ENCODE data around the gene PLET1. TPM values are rescaled to one million over a fixed set of nuclear protein-coding genes. Genes with fewer than 3 reads are reported as not detected.

Gene PLET1
- total RNA-seq, 1 donor from 2014 or later, result not detected

DNA sequence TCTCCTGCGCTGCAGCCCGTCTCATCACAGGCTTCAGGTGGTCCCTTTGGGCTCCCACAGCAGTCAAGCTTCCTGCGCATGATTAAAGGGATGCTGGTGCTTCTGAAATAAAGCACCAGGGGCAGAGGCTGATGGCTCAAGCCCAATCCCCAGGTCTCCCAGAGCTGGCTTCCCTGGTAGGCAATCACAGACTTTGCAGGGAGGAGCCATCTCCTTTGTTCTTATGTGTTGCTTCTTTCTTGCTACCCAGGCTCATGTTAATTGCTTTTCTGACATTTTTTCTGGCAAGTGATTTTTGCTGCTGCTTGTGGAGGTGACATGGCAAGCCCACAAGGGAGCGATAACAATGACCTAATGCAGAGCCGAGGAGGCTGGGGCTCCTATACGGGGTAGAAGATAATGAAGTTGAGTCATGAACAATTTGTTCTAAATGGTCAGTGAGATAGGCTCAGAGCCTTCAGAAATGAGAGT lies 25.2 kb upstream of the PLET1 start:
- DNase-seq (ENCODE audit: low spot score), result no peak
- no peak overlapping the region for H3K4me3 Mint-ChIP-seq (ENCODE audit: unreplicated experiment)

GRCh38 chr11:112281726-112282125 lies 21.1 kb upstream of the PLET1 start:
- H3K4me1 Mint-ChIP-seq (ENCODE audit: low read depth), result peaks cover 32% of the 10 kb centered on the region
- no peak overlapping the region for H3K27ac Mint-ChIP-seq (ENCODE audit: unreplicated experiment)
- H3K36me3 Mint-ChIP-seq (ENCODE audit: low read depth), result no peaks in the 10 kb centered on the region
- no peak for TF ChIP-seq CTCF (IDR thresholded peaks at IDR 0.05)
- peaks cover 2% of the 10 kb centered on the region for H3K27me3 Mint-ChIP-seq (ENCODE audit: low read depth)
- no peaks in the 10 kb centered on the region for H3K9me3 Mint-ChIP-seq (ENCODE audit: low read depth)
- no peak overlapping the region for H3K4me3 Mint-ChIP-seq (ENCODE audit: unreplicated experiment)
- DNase-seq (ENCODE audit: low spot score), result no peak

More for the DNA sequence above, 25.2 kb upstream of the PLET1 start:
- peaks cover 14% of the 10 kb centered on the region for H3K4me1 Mint-ChIP-seq (ENCODE audit: low read depth)
- no peaks in the 10 kb centered on the region for H3K9me3 Mint-ChIP-seq (ENCODE audit: low read depth)
- TF ChIP-seq CTCF (IDR thresholded peaks at IDR 0.05), result no peak
- no peak overlapping the region for H3K27ac Mint-ChIP-seq (ENCODE audit: unreplicated experiment)
- no peaks in the 10 kb centered on the region for H3K36me3 Mint-ChIP-seq (ENCODE audit: low read depth)
- peaks cover 2% of the 10 kb centered on the region for H3K27me3 Mint-ChIP-seq (ENCODE audit: low read depth)

DNA sequence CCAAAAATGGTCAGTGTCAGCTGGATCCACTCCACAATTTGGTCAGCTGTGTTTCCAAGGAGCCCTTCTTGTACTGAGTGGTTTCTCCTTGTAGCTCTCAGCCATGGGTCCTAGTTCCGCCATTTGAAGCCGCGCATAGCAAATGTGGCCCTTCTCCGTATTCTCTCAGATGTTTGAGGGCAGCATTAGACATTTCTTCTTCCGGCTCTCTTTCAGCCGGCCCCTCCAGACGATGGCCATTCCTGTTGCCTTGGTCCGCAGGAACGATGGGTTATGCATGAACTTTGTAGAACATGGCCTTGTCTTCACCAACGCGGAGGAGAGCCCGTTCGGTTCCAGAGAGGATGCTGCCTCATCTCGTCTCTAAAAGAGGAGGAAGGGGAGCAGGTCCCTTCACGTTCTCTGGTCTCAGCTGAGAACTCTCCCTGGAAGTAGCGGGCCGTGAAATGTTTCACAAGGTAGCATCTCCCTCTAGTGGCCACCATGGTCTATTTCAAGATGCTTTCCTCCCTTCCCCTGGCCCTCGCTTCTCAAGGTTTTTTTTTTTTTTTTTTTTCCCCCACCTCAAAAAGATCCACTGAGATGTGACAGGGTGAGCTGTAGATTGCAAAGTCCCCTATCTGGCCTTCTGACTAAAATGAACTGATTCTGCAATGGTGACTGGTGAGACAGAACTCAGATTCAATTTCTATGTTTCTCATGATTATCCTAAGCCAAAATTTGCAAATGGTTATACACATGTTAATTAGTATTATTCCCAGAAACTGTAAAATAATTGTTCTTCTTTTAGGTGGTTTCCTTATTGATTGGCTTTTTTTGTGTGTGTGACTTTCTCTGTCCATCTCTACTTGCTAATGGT lies 19.8 kb upstream of the PLET1 start:
- H3K27me3 Mint-ChIP-seq (ENCODE audit: low read depth), result peaks cover 2% of the 10 kb centered on the region
- peak overlapping the region; percentile 24 for H3K27ac Mint-ChIP-seq (ENCODE audit: unreplicated experiment)
- peaks cover 37% of the 10 kb centered on the region for H3K4me1 Mint-ChIP-seq (ENCODE audit: low read depth)
- no peaks in the 10 kb centered on the region for H3K36me3 Mint-ChIP-seq (ENCODE audit: low read depth)
- peak; percentile 76 for TF ChIP-seq CTCF (IDR thresholded peaks at IDR 0.05)
- H3K9me3 Mint-ChIP-seq (ENCODE audit: low read depth), result no peaks in the 10 kb centered on the region
- peak overlapping the region; percentile 75 for H3K4me3 Mint-ChIP-seq (ENCODE audit: unreplicated experiment)
- DNase-seq (ENCODE audit: low spot score), result no peak

DNA sequence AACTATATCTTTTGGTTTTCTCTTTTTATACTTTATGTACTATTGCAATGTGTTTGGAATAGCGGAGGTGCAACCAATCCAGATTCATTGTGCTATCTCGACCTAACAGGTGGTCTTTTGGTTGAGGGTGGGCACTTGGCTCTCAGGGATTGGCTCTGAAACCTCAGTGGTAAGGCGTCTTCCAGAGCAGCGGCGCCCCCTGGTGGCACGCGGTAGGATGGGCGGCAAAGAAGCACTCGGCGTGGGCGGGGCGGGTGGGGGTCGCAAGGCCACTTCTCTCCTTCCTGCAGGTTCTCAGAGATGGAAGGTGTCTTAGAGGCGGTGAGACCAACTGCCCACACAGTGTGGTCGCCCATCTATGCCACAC lies 19.2 kb upstream of the PLET1 start:
- Mint-ChIP-seq H3K36me3 (ENCODE audit: low read depth) (no peaks in the 10 kb centered on the region), H3K27me3 (ENCODE audit: low read depth) (peaks cover 2% of the 10 kb centered on the region), H3K4me3 (ENCODE audit: unreplicated experiment) (peak overlapping the region; percentile 75), H3K9me3 (ENCODE audit: low read depth) (no peaks in the 10 kb centered on the region), H3K4me1 (ENCODE audit: low read depth) (peaks cover 37% of the 10 kb centered on the region), H3K27ac (ENCODE audit: unreplicated experiment) (peak overlapping the region; percentile 24)
- no peak for DNase-seq (ENCODE audit: low spot score)
- peak; percentile 80 for TF ChIP-seq CTCF (IDR thresholded peaks at IDR 0.05)

DNA sequence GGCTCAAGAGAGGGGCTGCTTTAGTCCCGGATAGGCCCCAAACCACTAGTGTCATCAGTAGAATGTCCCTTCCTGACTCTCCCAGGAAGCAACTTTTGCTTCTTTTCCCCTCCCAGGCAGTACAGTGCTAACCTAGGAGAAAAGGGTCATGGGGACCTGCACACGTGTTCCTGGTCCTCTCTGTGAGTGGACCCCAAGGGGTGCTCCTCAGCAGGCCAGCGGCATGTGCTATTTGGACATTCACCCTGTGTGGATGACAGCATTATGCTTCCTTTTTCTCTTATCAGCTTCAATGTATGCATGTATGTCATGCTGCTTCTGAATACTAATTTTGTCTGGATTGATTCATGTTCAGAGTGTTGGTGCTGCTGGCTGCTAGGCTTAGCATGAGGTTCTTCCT lies 18.1 kb upstream of the PLET1 start:
- H3K27ac Mint-ChIP-seq (ENCODE audit: unreplicated experiment), result no peak overlapping the region
- TF ChIP-seq CTCF (IDR thresholded peaks at IDR 0.05), result no peak
- H3K4me1 Mint-ChIP-seq (ENCODE audit: low read depth), result peaks cover 37% of the 10 kb centered on the region
- DNase-seq (ENCODE audit: low spot score), result no peak
- H3K9me3 Mint-ChIP-seq (ENCODE audit: low read depth), result no peaks in the 10 kb centered on the region
- H3K27me3 Mint-ChIP-seq (ENCODE audit: low read depth), result peaks cover 2% of the 10 kb centered on the region
- H3K4me3 Mint-ChIP-seq (ENCODE audit: unreplicated experiment), result no peak overlapping the region
- no peaks in the 10 kb centered on the region for H3K36me3 Mint-ChIP-seq (ENCODE audit: low read depth)

All from chondrocyte (in vitro differentiated cells).